SK-N-SH treated with all-trans-retinoic acid at 6 μM for 48 hours (cell line): Measurements from ENCODE around the gene PVALB.

Experiments used
- ARNTL ChIP-seq: fragments of 450-650 bp; formaldehyde crosslinking; IDR thresholded peaks from 2 replicates; pipeline ENCODE4 v1.5.0; 2020; ENCODE audit warnings: low read depth, mild to moderate bottlenecking, moderate library complexity, borderline replicate concordance
- CSDC2 ChIP-seq: fragments of 250-450 bp; sonication (Bioruptor Pico); IDR thresholded peaks from 2 replicates; pipeline ENCODE4 v1.5.0; 2020; ENCODE audit warnings: mild to moderate bottlenecking, moderate library complexity
- CSRNP3 ChIP-seq: fragments of 250-450 bp; sonication (Bioruptor Pico); IDR thresholded peaks from 2 replicates; pipeline ENCODE4 v1.5.1; 2021; ENCODE audit warnings: mild to moderate bottlenecking, moderate library complexity
- ESRRG ChIP-seq: fragments of 250-450 bp; sonication (Bioruptor Pico); IDR thresholded peaks from 2 replicates; pipeline ENCODE4 v1.6.1; 2021; ENCODE audit warnings: mild to moderate bottlenecking
- GLIS3 ChIP-seq: fragments of 250-450 bp; sonication (Bioruptor Pico); IDR thresholded peaks from 2 replicates; pipeline ENCODE4 v1.5.0; 2020; ENCODE audit warnings: mild to moderate bottlenecking, moderate library complexity
- POU6F1 ChIP-seq: fragments of 250-450 bp; sonication (Bioruptor Pico); IDR thresholded peaks from 2 replicates; pipeline ENCODE4 v1.8.0; 2021; ENCODE audit warnings: low read depth, mild to moderate bottlenecking, moderate library complexity, borderline replicate concordance
- PPARA ChIP-seq: fragments of 250-450 bp; sonication (Bioruptor Pico); IDR thresholded peaks from 2 replicates; pipeline ENCODE4 v1.5.0; 2020; ENCODE audit warnings: mild to moderate bottlenecking, borderline replicate concordance
- TCF4 ChIP-seq: fragments of 250-450 bp; sonication (Bioruptor Pico); IDR thresholded peaks from 2 replicates; pipeline ENCODE4 v1.8.0; 2021; ENCODE audit warnings: mild to moderate bottlenecking, moderate library complexity, borderline replicate concordance
- ZFP3 ChIP-seq: fragments of 250-450 bp; sonication (Bioruptor Pico); IDR thresholded peaks from 2 replicates; pipeline ENCODE4 v1.5.0; 2020; ENCODE audit warnings: mild to moderate bottlenecking, moderate library complexity
- ZNF565 ChIP-seq: fragments of 450-650 bp; formaldehyde crosslinking; conservative IDR thresholded peaks from 2 replicates; pipeline ENCODE4 v1.5.0; 2020; ENCODE audit warnings: low read depth, mild to moderate bottlenecking, moderate library complexity
- ZNF70 ChIP-seq: fragments of 450-650 bp; formaldehyde crosslinking; IDR thresholded peaks from 2 replicates; pipeline ENCODE4 v1.5.0; 2020; ENCODE audit warnings: mild to moderate bottlenecking, moderate library complexity
- TF ChIP-seq, protein P1 (sequence below): fragments of 250-450 bp; sonication (Bioruptor Pico); IDR thresholded peaks from 2 replicates; pipeline ENCODE4 v1.8.0; 2020; ENCODE audit warnings: mild to moderate bottlenecking, moderate library complexity, borderline replicate concordance

- TF ChIP-seq CSDC2 (CRISPR knock-in tag) (no peak), TCF4 (CRISPR knock-in tag) (no peak), ZNF70 (CRISPR knock-in tag) (no peak), PPARA (no peak), ESRRG (no peak), ARNTL (CRISPR knock-in tag) (no peak), POU6F1 (CRISPR knock-in tag) (no peak), ZFP3 (CRISPR knock-in tag) (no peak), GLIS3 (CRISPR knock-in tag) (no peak), CSRNP3 (CRISPR knock-in tag) (no peak), ZNF565 (CRISPR knock-in tag) (no peak)
- TF ChIP-seq, protein P1, sequence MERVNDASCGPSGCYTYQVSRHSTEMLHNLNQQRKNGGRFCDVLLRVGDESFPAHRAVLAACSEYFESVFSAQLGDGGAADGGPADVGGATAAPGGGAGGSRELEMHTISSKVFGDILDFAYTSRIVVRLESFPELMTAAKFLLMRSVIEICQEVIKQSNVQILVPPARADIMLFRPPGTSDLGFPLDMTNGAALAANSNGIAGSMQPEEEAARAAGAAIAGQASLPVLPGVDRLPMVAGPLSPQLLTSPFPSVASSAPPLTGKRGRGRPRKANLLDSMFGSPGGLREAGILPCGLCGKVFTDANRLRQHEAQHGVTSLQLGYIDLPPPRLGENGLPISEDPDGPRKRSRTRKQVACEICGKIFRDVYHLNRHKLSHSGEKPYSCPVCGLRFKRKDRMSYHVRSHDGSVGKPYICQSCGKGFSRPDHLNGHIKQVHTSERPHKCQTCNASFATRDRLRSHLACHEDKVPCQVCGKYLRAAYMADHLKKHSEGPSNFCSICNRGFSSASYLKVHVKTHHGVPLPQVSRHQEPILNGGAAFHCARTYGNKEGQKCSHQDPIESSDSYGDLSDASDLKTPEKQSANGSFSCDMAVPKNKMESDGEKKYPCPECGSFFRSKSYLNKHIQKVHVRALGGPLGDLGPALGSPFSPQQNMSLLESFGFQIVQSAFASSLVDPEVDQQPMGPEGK = no peak
Observed at GRCh38 chr22:36768616-36769015, 48.2 kb downstream of the PVALB start.
